ENCODE results near the gene MYO18A. TPM values are rescaled to one million over a fixed set of nuclear protein-coding genes. Genes with fewer than 3 reads are reported as not detected.

MYO18A gene
- total RNA-seq, 4 donors from 2014 or later, result 112 to 191 (median 136) TPM

- no peak for DNase-seq
- no peak overlapping the region for H3K27ac ChIP-seq
- H3K36me3 ChIP-seq, result no peaks in the 10 kb centered on the region
- no peak overlapping the region for H3K4me3 ChIP-seq
- WGBS, 2 donors (ENCODE audit: low coverage in 1 of 2), result 69 to 100% methylated on average over 1 to 4 of the region's 4 CpGs
- in situ Hi-C loops (cut with MboI; ENCODE audit: low pct_ligation_motif_present in 1 of 4, low pct_unique_long_range_greater_than_20kb in 1 of 4, low sequenced_read_pairs in 3 of 4), result no loop called here
- no peaks in the 10 kb centered on the region for H3K27me3 ChIP-seq
- intact Hi-C loops (cut with DNase I; ENCODE audit: low total_unique reads), result no loop called here
- no peak for TF ChIP-seq POLR2AphosphoS5 (IDR thresholded peaks at IDR 0.05)
- TF ChIP-seq CTCF (IDR thresholded peaks at IDR 0.05), result no peak
- TF ChIP-seq POLR2A (IDR thresholded peaks at IDR 0.05), result no peak
- no peak for TF ChIP-seq EP300 (IDR thresholded peaks at IDR 0.05; ENCODE audit: low read depth)
- peaks cover 33 to 49% (median 42%) of the 10 kb centered on the region in 4 donors for H3K4me1 ChIP-seq
- no peaks in the 10 kb centered on the region for H3K9me3 ChIP-seq
Observed at GRCh38 chr17:29151567-29151966, 28.6 kb downstream of the MYO18A start.

- Histone ChIP-seq H3K27ac (peak overlapping the region; percentile 78 to 89 (median 82)), H3K27me3 (no peaks in the 10 kb centered on the region), H3K9me3 (no peaks in the 10 kb centered on the region), H3K4me3 (no peak overlapping the region), H3K4me1 (peaks cover 23 to 38% (median 32%) of the 10 kb centered on the region in 4 donors), H3K36me3 (no peaks in the 10 kb centered on the region)
- intact Hi-C loops (cut with DNase I; ENCODE audit: low total_unique reads), result no loop called here
- 84% methylated on average over 2 of the region's 2 CpGs; no CpG with 5 or more reads in 1 of the 2 donors for WGBS, 2 donors (ENCODE audit: low coverage in 1 of 2)
- TF ChIP-seq POLR2AphosphoS5 (IDR thresholded peaks at IDR 0.05), result no peak
- no peak for TF ChIP-seq EP300 (IDR thresholded peaks at IDR 0.05; ENCODE audit: low read depth)
- TF ChIP-seq POLR2A (IDR thresholded peaks at IDR 0.05), result no peak
- in situ Hi-C loops (cut with MboI; ENCODE audit: low pct_ligation_motif_present in 1 of 4, low pct_unique_long_range_greater_than_20kb in 1 of 4, low sequenced_read_pairs in 3 of 4), result no loop called here
- no peak for DNase-seq
Observed at GRCh38 chr17:29150161-29150560, 30.0 kb downstream of the MYO18A start.

GRCh38 chr17:29149431-29150064 is 30.6 kb downstream of the MYO18A start:
- intact Hi-C loops (cut with DNase I; ENCODE audit: low total_unique reads) (loop anchor here (1.0 to 5.0 kb wide), 3 partner anchors 29 to 143 kb away; partner anchors contain the start of gene NUFIP2), in situ Hi-C loops (cut with MboI; ENCODE audit: low pct_ligation_motif_present in 1 of 4, low pct_unique_long_range_greater_than_20kb in 1 of 4, low sequenced_read_pairs in 3 of 4) (loop anchor here in 3 of 4 donors (10.0 to 25.0 kb wide), 3 partner anchors 55 to 138 kb away; partner anchors contain the start of gene NUFIP2 (in 1 of the 3))
- no peaks in the 10 kb centered on the region for H3K27me3 ChIP-seq
- no peaks in the 10 kb centered on the region for H3K9me3 ChIP-seq
- H3K4me3 ChIP-seq, result peak overlapping the region in 3 of 4 donors; percentile 38 to 57 (median 45)
- peak; percentile 33 for DNase-seq
- no peaks in the 10 kb centered on the region for H3K36me3 ChIP-seq
- 25% methylated on average over 8 of the region's 8 CpGs; no CpG with 5 or more reads in 1 of the 2 donors for WGBS, 2 donors (ENCODE audit: low coverage in 1 of 2)
- TF ChIP-seq POLR2AphosphoS5 (IDR thresholded peaks at IDR 0.05), result no peak
- TF ChIP-seq POLR2A (IDR thresholded peaks at IDR 0.05), result no peak
- no peak for TF ChIP-seq EP300 (IDR thresholded peaks at IDR 0.05; ENCODE audit: low read depth)
- no peak for TF ChIP-seq CTCF (IDR thresholded peaks at IDR 0.05)
- H3K4me1 ChIP-seq, result peaks cover 17 to 37% (median 27%) of the 10 kb centered on the region in 4 donors
- peak overlapping the region; percentile 78 to 89 (median 82) for H3K27ac ChIP-seq

GRCh38 chr17:29148790-29149430 is 31.3 kb downstream of the MYO18A start:
- peaks cover 14 to 32% (median 23%) of the 10 kb centered on the region in 4 donors for H3K4me1 ChIP-seq
- H3K9me3 ChIP-seq, result no peaks in the 10 kb centered on the region
- in situ Hi-C loops (cut with MboI; ENCODE audit: low pct_ligation_motif_present in 1 of 4, low pct_unique_long_range_greater_than_20kb in 1 of 4, low sequenced_read_pairs in 3 of 4) (loop anchor here in 3 of 4 donors (10.0 to 25.0 kb wide), 3 partner anchors 56 to 138 kb away; partner anchors contain the start of gene NUFIP2 (in 1 of the 3)), intact Hi-C loops (cut with DNase I; ENCODE audit: low total_unique reads) (loop anchor here (1.0 to 5.0 kb wide), 3 partner anchors 29 to 143 kb away; partner anchors contain the start of gene NUFIP2)
- DNase-seq, result peak; percentile 96
- no peaks in the 10 kb centered on the region for H3K36me3 ChIP-seq
- H3K4me3 ChIP-seq, result peak overlapping the region; percentile 32 to 57 (median 42)
- TF ChIP-seq POLR2AphosphoS5 (IDR thresholded peaks at IDR 0.05) (peak in 1 of 3 donors; percentile 44), EP300 (IDR thresholded peaks at IDR 0.05; ENCODE audit: low read depth) (no peak), CTCF (IDR thresholded peaks at IDR 0.05) (peak; percentile 92 to 98 (median 96)), POLR2A (IDR thresholded peaks at IDR 0.05) (peak; percentile 25)
- 5 to 17% methylated on average over 1 to 26 of the region's 34 CpGs for WGBS, 2 donors (ENCODE audit: low coverage in 1 of 2)
- no peaks in the 10 kb centered on the region for H3K27me3 ChIP-seq
- H3K27ac ChIP-seq, result peak overlapping the region; percentile 78 to 89 (median 82)
